NB4 (cell line): Measurements from ENCODE around the gene FEZF2.

Source experiments
- DNase-seq: peaks from one replicate; pipeline ENCODE4 v3.0.0; 2010; ENCODE audit warnings: low read depth
- H3K4me3 ChIP-seq: one replicate; pipeline ENCODE4 v1.5.1; 2011; ENCODE audit warnings: mild to moderate bottlenecking, low read depth, low read length, moderate library complexity
- MYC ChIP-seq: IDR thresholded peaks from 2 replicates; pipeline ENCODE4 v1.6.1; 2011; ENCODE audit warnings: low read depth, low read length
- POLR2A ChIP-seq: IDR thresholded peaks from 2 replicates; pipeline ENCODE4 v1.6.1; 2011; ENCODE audit warnings: mild to moderate bottlenecking; ENCODE audit not compliant: insufficient read length; ENCODE audit errors: extremely low read depth
- TF ChIP-seq, protein P1 (sequence below): IDR thresholded peaks from 2 replicates; pipeline ENCODE4 v1.6.1; 2011; ENCODE audit warnings: low read depth, low read length
- TF ChIP-seq, protein P2 (sequence below): IDR thresholded peaks from one replicate; pipeline ENCODE4 v1.5.1; 2012; ENCODE audit warnings: low read depth, low read length

The FEZF2 gene

DNA sequence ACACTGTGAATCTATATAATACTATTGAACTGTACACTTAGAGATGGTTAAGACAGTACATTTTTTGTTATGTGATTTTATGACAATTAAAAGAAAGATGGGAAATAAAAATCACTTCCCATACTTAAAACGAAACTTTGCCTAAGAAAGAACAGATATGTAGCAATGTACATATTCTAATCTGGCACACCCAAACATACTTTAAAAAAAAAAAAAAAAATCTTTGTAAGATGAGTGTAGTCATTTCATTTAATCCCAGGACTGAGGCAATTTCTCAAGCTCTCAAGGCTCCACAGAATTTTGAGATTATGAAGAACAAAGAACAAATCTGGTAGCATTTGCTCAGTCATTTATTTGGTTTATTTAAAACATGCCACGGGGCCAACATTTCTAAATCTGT is 40.3 kb upstream of the FEZF2 start:
- H3K4me3 ChIP-seq = no peak overlapping the region
- TF ChIP-seq MYC (no peak), POLR2A (no peak)
- TF ChIP-seq, protein P1, sequence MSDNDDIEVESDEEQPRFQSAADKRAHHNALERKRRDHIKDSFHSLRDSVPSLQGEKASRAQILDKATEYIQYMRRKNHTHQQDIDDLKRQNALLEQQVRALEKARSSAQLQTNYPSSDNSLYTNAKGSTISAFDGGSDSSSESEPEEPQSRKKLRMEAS = no peak
- TF ChIP-seq, protein P2, sequence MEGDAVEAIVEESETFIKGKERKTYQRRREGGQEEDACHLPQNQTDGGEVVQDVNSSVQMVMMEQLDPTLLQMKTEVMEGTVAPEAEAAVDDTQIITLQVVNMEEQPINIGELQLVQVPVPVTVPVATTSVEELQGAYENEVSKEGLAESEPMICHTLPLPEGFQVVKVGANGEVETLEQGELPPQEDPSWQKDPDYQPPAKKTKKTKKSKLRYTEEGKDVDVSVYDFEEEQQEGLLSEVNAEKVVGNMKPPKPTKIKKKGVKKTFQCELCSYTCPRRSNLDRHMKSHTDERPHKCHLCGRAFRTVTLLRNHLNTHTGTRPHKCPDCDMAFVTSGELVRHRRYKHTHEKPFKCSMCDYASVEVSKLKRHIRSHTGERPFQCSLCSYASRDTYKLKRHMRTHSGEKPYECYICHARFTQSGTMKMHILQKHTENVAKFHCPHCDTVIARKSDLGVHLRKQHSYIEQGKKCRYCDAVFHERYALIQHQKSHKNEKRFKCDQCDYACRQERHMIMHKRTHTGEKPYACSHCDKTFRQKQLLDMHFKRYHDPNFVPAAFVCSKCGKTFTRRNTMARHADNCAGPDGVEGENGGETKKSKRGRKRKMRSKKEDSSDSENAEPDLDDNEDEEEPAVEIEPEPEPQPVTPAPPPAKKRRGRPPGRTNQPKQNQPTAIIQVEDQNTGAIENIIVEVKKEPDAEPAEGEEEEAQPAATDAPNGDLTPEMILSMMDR = no peak
- DNase-seq = no peak

DNA sequence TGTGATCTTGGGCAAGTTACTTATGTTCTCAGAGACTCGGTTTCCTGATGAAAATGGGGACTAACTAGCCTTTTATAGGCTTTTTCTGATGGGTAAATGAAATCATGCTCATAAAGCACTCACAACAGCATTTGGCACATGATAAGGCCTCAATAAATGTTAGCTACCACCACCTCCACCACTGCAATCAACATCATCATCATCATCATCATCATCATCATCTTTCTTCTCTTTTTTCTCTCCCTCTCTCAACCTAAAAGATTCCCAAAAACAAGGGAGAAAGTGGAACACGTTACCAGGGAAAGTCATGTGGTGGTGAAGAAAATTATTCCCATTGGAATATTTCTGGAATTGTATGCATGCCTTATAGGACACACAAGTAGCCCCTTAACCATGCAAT is 33.6 kb upstream of the FEZF2 start:
- no peak overlapping the region for H3K4me3 ChIP-seq
- TF ChIP-seq, protein P2 = no peak
- TF ChIP-seq MYC = no peak
- TF ChIP-seq POLR2A = no peak
- TF ChIP-seq, protein P1 = no peak
- no peak for DNase-seq

DNA sequence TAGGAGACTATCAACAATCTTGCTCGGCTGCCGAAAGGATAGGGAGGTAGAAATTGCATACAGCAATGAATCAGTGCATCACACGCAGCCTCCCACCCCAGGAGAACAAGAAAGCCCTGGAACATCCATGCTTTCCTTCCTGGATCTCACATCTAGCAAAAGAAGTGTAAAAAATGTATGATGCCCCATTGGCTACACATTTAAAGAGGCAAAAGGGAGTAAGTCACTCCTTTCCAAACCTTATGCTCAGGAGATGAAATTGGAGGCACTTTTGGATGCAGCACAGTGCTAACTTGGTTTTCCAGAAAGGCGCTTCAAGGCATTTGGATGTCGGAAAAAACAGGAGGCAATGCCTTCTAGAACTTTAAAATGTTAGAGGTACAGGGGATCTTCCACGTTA is 32.2 kb upstream of the FEZF2 start:
- TF ChIP-seq MYC (no peak), POLR2A (no peak)
- TF ChIP-seq, protein P2 = no peak
- TF ChIP-seq, protein P1 = no peak
- no peak overlapping the region for H3K4me3 ChIP-seq
- DNase-seq = no peak

DNA sequence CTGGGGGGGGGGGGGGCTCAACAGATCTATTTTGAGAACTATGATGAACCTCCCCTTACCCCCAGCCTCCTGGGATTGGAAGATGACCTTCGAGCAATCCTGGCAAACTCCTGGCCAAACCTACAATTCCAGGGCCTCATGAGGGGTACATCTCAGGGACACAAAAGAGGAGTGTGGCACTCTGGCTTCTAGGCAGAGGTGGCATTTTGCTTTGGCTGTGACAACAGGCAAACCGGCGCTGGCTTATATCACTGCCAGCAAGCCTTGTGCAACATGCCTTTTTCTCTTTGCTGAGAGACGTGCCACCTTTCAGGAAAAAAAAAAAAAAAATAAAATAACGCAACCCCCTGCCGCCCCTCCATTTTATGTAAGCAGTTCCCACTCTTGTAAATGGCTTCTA is 31.8 kb upstream of the FEZF2 start:
- no peak for DNase-seq
- H3K4me3 ChIP-seq = no peak overlapping the region
- TF ChIP-seq, protein P1 = no peak
- TF ChIP-seq, protein P2 = no peak
- TF ChIP-seq MYC = no peak
- TF ChIP-seq POLR2A = no peak

DNA sequence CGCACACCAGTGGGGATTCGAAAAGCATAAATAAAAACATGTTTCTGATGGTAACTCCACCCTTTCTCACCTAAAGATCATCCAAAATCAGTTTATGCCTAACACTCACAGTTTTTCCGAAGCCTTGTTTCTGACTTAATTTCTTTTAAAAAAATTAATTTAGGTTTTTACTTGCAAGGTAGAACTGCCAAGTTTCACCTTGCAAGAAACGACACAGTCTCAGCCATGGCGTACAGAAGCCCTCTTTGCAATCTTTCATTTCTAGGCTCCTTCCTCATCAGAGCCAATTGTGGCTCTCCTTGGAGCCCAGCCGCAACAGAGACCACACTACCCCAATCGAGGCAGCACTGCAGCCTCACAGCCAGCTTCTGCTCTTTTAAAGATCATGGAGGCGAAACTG is 31.0 kb upstream of the FEZF2 start:
- no peak for DNase-seq
- H3K4me3 ChIP-seq = no peak overlapping the region
- TF ChIP-seq, protein P2 = no peak
- TF ChIP-seq MYC (no peak), POLR2A (no peak)
- TF ChIP-seq, protein P1 = no peak

DNA sequence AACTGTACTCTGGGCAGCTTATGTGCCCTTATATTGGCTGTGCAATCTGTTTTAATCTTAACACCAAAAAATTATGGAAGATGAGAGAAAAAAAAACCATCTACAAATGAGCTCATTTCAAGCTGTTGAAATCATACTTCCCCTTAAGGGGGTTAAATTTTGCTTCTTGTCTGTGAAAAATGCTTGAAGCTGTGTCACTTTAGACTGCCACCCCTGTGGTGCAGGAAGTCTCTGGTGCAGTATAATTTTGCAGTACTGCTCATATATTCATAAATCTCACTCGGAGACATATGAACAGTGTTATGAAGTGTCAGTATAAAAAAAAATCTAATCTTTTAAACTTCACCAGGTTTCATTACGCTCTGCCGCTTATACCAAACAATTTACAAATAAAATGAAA is 30.4 kb upstream of the FEZF2 start:
- TF ChIP-seq, protein P2 = no peak
- no peak for TF ChIP-seq POLR2A
- no peak for TF ChIP-seq MYC
- TF ChIP-seq, protein P1 = no peak
- no peak for DNase-seq
- H3K4me3 ChIP-seq = no peak overlapping the region
